ENCODE results near the gene FAM181A.
A peak's percentile ranks its signal among the peaks of the same experiment; 100 is the strongest.

The FAM181A gene

DNA sequence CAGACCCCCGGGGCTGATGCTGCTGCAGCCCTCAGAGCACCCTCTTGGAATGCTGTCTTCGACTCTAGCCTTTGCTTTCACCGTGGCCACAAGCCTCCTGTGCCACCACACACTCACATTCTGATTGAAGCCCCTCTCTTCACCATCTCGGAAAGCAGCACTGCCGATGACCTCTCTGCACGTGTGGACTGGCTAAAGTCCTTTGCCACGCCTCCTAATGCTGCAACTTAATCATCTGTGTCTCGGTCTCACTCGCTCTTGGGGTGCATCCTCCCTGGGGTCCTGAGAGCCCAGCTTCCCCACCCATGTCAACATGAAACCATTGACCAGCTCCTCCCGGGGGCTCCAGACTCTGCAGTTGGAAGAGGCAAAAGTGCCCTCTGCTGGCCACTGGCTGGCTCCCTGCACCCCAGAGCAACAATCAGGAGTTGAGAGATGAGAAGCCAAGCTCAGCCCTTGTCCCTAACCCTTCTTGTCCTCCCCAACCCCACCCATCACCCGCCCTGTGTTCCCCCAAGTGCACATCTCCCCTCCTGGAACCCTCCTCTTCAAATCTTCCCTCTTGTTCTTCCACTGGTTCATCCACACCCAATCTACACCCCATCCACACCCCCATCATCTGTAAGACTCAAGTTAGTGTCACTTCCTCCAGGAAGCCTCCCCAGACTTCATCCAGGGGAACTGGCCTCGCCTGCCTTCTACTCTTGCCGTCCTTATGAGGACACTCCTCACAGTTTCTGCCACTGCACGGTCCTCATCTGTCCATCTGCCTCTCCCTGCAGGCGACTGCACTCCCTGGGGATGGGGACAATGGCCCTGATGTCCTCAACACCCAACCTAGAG, 23.6 kb upstream of the FAM181A start:
- DNase-seq (ENCODE audit: low spot score) = no peak

GRCh38 chr14:93905623-93906022, 21.5 kb upstream of the FAM181A start:
- no peak for DNase-seq (ENCODE audit: low spot score)

DNA sequence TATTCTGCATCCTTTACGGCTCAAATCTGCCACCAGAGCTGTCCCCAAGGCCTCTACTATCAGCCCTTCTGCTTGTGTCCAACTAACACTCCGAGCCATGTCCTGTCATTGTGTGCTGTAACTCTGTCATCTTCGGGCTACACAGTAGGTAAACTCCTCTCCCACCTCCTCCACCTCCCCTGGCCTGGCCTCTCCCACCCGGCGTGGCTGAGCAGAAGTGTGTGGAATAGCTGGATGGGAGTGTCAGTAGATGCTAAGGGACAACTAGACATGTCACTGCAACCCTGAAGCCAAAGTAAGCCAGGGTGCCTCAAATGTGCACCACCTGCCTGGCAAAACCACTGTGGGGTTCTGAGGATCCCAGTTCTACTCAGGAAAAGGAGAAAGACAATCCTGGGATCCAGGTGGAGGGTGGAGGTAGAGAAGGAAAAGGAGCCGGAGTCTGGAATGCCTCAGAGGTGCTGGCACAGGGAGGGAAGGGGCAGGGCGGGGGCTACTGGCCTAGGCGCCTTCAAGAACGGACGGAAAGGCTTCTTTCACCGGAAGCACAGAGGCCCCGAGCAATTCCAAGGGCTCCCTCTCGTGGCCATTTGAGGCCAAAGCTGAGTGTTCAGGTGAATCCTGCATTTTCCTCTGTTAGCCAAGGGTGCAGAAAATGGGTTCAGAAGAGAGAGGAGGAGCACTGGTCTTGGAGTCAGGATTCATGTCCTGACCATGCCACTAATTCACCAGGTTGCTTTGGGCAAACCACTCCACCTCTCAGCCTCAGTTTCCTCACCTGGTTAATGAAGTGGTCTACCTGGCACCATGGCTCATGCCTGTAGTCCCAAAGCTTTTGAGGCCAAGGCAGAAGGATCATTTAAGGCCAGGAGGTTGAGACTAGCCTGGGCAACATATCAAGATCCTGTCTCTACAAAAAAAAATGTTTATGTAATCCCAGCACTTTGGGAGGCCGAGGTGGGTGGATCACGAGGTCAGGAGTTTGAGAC, 20.5 kb upstream of the FAM181A start:
- peak; percentile 84 for DNase-seq (ENCODE audit: low spot score)

DNA sequence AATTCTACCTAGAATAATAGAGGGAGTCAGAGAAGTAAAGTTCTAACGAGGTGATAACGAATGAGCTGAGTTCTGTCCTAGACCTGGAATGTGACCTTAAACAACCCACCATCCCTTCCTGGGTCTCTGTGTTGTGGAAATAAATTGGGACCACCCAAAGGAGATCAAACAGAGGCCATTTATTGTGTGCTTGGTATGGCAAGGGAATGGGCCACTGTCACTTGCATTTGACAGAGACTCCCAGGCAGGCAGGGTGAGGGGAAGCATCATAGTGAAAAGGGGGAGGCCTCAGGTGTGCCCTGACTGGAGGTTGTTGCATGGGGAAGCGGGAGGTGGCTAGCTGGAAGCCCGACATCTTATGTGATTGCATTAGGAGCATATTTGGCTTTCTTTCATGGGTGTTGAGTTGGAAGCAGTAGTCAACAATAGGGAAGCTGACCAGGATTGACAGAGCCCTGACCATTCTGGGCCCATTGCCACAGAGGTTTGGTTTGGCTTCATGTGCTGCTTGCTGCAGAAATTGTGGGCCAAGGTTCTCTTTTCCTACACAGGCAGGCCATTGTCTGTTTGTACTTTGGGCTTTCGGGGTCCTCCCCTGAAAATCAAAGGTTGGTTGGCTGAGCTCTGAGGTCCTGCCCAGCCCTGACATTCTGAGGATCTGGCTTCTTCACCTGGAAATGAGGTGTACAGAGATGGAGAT, 17.6 kb upstream of the FAM181A start:
- no peak for DNase-seq (ENCODE audit: low spot score)

DNA sequence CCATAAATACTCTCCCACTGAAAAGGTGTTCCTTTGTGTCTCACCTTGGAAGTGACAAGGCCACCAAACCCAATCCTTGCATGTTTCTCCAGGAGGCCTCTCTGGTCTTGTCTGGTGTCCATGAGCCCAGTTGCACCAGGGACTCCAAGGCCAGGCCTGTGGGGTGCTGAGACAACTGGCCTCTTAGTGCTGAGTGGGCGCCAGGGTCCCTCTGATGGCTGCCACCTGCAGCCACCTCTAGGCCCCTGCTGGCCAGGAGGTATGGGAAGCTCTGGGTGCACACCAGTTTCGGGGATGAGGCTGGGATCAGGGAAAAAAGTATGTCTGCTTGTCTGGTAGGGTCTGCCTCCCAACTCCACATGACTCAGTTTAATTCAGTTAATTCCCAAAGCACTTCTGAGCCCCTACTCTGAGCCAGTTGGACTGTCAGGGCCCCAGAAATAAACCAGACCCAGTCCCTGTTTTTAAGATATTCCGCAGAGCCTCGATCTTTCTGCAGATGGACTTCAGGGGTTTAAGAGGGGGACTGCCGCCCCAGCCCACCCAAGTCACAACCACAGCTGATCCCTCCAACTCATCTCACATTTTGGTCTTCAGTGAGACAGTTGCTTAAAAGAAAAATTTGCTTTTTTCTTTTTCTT, 15.0 kb upstream of the FAM181A start:
- no peak for DNase-seq (ENCODE audit: low spot score)

DNA sequence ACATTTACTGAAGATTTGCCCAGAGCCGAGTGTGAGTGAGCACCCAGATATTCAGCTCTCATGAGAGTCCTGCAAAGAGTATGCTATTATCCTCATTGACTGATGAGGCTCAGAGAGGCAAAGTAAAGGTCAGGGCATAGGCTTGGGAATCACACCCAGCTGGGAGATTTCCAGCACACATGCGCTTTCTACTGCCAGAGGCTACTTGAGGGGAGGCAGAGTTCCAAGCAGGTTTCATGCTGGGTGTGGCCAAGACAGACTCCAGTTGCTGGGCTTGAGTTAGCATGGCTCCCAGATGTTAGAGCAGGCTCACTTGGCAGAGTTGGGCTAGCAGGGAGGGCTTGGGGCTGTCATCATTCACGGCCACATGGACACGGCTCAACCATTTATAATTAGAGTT, 14.4 kb upstream of the FAM181A start:
- no peak for DNase-seq (ENCODE audit: low spot score)

GRCh38 chr14:93914278-93914677, 12.9 kb upstream of the FAM181A start:
- DNase-seq (ENCODE audit: low spot score) = no peak

DNA sequence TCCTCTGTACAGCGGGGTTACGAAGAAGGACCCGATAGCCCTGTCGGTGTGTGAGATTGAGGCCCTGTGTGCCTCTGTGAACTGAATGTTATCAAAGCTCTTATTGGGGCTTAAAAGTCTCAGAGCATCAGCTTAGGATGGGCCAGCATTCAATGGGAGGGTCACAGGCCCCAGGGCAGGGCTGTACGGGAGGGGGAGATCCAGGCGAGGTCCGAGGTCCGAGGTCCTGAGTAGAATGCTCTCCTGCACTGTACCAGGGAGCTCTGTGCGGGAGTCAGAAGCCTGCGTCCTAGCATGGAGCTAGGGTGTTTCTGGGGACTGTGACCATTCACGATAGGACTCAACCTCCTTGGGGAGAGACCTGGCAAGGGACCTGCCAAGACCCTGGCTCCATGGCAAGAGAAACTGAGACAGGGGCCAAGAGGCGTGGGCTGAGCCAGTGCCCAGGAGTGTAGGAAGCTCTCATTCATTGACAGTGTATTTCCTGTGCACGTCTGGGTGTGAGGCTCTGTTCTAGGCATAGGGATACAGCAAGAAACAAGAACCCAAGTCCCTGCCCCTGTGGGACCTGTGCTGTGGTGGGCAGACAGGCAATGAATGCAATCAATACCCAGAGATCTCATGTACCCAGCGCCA, 12.0 kb upstream of the FAM181A start:
- no peak for DNase-seq (ENCODE audit: low spot score)

- no peak for DNase-seq (ENCODE audit: low spot score)
These were observed 11.3 kb upstream of the FAM181A start for GRCh38 chr14:93915800-93916199.

DNA sequence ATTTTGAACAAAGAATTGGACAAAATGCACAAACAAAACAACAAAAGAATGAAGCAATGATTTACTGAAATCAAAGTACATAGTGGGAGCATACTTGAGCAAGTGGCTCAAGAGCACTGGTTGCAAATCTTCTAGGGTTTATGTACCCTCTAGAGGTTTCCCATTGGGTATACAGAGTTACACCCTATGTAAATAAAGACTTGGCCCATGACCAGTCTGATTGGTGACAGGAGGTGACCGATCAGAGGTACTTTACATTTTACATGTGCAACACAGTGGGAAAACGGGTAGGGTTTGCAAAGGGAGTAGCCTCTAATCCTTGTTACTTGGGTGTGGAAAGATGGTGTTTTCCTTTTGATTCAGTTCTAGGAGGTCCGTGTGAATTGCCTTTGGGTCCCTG, 10.6 kb upstream of the FAM181A start:
- no peak for DNase-seq (ENCODE audit: low spot score)

DNA sequence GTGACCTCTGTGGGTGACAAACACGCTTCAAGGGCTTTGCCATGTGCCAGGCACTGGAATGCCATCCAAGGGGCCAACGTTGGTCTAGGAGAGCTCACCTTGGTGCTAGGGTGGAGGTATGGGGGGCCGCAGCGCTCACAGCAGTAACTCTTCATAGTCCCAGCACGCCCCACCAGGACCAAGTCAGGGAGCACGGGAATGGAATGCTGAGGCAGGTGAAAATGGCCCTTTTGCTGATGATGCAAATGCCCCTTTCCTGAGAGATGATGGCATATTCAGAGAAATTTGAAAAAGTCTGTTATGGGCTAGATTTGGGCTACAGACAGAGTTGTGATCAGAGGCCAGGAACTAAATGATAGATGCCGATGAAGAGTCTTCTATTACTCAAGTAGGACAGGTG, 10.0 kb upstream of the FAM181A start:
- DNase-seq (ENCODE audit: low spot score) = no peak

- no peak for DNase-seq (ENCODE audit: low spot score)
These were observed 5.9 kb upstream of the FAM181A start for GRCh38 chr14:93921001-93921806.

DNA sequence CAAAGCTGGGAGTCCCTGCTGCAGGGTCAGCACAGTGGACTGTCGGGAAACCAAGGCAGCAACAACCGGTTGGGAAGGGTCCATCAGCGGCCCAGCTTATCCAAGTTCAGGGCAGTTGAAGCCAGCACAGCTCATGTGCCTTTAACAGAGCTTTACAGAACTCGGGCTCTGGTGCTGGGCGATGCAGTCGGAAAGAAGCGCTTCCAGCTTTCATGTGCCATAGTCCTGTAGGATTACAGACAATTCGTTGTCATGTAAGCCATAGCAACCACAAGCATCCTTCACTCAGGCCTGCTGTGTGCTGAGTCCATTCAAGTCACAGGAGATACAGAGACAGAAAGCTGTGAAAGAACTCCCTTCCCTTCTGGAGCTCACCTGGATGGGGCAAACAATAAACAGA, 3.5 kb upstream of the FAM181A start:
- no peak for DNase-seq (ENCODE audit: low spot score)

DNA sequence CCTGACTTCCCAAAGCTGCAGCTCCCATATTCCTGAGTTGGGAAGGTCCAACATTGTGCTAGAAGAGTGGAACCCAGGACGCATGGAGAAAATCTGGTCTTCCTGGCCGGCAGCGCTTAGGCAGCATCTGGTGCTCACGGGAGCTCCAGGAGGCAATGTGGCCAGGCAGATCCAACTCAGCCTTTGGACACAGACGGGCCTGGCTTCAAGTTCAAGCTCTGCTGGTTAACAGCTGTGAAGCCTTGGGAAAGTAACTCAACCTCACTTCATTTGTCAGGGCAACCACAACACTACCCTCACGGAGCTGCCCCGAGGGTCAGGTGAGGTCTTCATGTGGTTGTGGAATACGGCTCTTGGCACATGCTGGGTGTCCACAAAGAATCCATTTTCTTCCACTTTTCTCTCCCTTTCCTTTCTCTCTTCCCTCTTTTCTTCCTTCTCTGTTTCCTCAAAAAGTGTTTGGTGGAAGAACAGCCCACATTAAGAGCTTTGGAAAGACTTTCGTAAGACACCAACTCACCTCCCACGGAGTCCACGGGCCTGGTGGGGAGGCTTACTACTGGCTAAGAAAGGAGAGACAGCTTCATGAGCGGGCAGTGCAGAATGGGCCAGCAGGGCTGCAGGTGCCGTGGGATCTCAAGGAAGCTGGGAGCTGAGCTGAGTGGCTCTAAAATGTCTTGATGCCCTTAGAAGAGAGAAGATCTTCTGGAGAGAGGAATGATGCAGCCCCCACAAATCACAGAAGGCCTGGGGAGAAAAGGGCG, 2.4 kb upstream of the FAM181A start:
- DNase-seq (ENCODE audit: low spot score) = no peak

- DNase-seq (ENCODE audit: low spot score) = no peak
These were observed 1.7 kb upstream of the FAM181A start for GRCh38 chr14:93925374-93925895.

- no peak for DNase-seq (ENCODE audit: low spot score)
These were observed 785 bp upstream of the FAM181A start for GRCh38 chr14:93926245-93926872.

DNA sequence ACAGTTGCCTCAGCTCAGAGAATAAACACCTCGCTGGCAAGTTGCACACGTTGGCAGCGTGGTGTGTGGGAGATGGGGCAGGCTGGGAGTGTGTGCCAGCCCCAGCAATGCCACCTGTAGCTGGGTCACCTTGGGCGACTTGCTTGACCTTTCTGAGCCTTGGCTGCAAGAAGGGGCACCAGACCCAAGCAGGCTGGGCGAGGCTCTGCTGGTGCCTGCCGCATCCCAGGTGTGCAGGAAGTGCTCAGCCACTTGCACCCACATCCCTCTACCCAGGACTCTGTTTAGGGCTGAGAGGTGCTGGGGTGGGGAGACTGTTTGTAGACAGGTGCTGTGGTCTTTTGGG, 629 bp downstream of the FAM181A start:
- no peak for DNase-seq (ENCODE audit: low spot score)

- no peak for DNase-seq (ENCODE audit: low spot score)
These were observed 1.3 kb downstream of the FAM181A start for GRCh38 chr14:93928184-93929047.
